ENCODE measurements around the gene GNA12.

DNA sequence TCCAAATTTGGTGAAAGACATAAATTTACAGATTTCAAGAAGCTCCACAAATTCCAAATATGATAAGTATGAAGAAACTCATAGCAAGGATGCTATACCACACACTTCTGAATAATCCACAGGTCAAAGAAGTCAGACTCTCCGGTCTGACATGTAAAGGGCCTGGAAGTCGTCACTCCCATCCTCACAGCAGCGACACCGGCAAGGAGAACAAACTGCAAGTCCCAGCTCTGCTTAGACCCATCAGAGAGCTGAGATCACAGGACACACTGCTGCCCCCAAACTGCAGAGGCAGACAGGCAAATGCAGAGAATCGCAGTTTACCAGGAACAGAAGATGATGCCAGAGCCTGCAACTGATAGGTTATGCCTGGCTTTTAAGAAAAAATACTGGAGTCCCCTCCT is 94.1 kb downstream of the GNA12 start:
- TF ChIP-seq, protein P1, sequence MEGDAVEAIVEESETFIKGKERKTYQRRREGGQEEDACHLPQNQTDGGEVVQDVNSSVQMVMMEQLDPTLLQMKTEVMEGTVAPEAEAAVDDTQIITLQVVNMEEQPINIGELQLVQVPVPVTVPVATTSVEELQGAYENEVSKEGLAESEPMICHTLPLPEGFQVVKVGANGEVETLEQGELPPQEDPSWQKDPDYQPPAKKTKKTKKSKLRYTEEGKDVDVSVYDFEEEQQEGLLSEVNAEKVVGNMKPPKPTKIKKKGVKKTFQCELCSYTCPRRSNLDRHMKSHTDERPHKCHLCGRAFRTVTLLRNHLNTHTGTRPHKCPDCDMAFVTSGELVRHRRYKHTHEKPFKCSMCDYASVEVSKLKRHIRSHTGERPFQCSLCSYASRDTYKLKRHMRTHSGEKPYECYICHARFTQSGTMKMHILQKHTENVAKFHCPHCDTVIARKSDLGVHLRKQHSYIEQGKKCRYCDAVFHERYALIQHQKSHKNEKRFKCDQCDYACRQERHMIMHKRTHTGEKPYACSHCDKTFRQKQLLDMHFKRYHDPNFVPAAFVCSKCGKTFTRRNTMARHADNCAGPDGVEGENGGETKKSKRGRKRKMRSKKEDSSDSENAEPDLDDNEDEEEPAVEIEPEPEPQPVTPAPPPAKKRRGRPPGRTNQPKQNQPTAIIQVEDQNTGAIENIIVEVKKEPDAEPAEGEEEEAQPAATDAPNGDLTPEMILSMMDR (IDR thresholded peaks at IDR 0.05; ENCODE audit: borderline replicate concordance, extremely low read depth, low read length, poor library complexity, severe bottlenecking): no peak
- TF ChIP-seq EZH2 (IDR thresholded peaks at IDR 0.05; ENCODE audit: borderline replicate concordance, low read depth, low read length, severe bottlenecking): no peak

Measured in DND-41 (cell line).